Measurements from ENCODE around the gene CNTNAP1.

The CNTNAP1 gene

DNA sequence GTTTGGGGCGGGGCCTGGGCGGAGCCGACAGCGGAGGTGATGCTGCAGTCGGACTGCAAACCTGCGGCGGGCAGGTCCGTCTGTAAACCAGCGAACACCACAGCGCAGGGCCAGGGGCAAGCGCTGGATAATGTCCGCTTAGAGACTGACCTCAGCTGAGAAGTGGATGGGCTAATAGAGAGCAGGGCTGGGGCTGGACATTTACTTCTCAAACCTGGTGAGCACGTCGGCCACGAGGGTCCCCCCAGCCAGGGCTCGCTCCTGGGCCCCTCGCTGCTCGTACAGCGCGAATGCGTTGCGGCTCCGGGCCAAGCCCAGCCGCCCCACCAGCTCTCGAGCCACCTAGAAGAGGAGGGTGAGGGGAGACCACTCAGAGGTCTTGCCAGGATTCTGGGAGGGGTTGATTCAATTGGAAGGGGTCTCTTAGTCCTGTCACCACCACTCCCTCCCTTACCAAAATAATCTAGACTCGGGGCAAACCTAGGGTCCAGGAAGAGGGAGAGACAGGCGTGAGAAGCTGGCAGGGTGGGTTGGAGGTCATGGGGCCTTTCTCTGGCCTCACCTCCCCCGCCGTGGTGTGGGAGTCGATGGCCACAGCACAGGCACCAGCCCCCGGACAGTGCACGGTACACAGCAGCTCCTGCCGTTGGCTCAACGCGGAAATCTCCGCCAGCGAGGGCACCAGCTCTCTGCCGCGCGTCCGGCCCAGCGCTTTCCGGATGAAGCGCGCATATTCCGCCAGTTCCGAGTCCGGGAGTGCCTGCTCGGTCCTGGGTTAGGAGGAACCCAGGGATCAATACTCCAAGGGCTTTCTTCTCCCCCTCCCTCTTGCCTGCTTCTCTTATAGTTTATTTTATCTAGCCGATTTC, 11.3 kb upstream of the CNTNAP1 start:
- no peak for DNase-seq

DNA sequence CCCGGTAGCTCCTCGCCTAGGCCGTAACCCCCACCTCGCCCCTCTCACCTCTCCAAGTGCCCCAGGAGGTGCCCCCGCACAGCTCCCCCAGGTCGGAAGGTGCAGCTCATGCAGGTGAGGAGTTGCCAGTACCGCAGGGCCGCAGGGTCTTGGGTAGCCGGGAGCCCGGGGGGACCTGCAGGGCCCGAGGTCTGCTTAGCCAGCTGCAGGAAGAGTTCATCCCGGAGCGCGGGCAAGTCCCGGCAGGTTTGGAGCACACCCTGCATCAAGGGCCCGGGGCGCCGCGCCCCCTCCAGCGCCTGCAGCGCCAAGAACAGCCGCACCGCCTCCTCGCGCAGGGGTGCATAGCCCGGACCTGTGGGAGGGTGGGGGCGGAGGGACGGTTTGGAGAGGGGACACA, 10.3 kb upstream of the CNTNAP1 start:
- DNase-seq = no peak

DNA sequence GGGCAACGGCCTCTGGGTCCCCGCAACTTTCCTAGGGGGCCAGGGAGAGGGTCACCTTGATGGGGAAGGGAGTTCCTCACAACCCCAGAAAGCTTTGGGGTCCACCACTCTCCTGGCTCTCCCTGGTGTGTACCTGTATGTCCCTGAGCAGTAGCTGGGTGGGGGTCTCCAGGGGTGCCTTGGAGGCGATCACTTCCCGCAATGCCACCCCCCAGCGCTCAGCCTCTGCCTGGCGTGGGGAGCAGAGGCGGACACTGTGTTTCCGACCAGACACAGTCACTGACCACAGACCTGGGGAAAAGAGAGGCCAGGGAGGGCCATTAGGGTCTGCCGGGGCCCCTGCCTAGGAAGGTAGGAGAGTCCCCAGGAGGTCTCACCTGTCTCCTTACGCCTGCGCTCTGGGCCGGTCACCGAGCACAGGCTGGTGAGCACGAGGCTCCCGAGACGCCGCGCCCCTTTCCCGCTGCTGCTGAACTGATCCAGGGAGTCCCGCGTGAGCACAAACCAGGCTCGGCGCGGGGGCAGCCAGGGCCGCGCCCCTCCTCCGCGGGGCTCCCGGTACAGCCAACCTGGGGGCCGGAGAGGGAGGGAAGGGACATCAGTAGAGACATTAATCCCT, 9.0 kb upstream of the CNTNAP1 start:
- DNase-seq = no peak

DNA sequence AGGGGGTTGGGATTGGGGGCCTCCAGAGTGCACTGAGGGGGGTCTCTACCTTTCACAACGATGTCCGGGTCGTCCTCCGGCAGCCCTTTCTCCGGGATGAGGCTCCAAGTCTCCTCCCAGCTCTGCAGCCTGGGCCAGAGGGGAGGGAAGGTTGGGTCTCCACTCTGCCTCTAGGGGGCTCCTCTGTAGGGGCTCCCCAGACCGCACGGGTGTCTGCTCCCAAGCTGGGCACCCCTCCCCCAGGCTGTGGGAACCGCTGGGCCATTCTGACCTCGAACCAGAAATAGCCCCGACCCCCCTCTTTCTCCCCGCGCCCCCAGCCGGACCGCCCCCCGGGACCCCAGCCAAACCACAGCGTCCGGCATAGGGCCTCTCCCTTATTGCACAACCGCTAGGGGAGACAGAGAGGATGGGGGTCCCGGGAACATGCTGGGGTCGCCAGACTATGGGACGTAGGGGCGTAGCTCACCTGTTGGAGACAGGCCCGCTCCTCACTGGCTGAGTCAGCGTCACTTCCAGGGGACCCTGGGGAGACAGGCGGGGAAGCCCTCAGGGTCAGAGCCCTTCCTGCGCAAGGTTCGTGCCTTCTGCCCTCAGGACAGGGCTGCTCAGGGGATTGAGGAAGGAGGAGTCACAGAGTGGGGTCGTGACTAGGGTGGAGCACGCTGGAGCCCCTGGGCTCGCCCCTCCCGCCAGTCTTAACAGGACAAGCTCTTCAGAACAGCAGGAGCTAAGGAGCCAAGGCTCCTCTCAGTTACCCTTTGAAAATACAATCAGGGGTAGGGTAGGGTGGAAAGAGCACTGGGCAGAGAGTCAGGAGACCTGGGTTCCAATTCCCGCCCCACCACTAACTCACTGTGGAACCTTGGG, 8.2 kb upstream of the CNTNAP1 start:
- DNase-seq = peak; percentile 61

DNA sequence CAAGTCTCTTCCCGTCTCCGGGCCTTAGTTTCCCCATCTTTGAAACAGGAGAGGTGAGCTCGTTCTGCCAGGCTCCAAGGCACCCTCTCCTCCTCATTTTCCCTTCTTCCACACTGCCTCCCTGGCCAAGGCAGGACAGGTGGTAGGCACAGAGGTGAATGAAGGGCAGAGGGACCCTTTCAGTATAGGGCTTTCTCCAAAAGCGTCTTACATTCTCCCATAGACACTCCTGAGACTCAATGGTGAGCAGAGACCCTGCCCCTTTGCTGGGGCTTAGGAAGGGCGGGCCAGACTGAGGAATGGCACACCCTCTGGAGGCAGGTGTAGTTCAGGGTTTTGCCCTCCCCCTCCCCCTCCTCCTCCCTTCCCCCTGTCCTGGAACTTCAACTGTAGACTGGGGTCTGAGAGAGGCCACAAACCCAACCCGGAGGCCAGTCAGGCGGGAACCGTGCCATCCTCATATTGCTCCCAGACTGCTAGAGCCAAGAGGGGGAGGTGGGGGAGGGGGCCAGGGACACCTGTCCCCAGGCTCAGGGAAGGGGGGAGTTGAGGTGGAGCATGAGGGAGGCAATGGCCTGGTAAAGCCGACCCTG, 7.5 kb upstream of the CNTNAP1 start:
- DNase-seq = no peak

DNA sequence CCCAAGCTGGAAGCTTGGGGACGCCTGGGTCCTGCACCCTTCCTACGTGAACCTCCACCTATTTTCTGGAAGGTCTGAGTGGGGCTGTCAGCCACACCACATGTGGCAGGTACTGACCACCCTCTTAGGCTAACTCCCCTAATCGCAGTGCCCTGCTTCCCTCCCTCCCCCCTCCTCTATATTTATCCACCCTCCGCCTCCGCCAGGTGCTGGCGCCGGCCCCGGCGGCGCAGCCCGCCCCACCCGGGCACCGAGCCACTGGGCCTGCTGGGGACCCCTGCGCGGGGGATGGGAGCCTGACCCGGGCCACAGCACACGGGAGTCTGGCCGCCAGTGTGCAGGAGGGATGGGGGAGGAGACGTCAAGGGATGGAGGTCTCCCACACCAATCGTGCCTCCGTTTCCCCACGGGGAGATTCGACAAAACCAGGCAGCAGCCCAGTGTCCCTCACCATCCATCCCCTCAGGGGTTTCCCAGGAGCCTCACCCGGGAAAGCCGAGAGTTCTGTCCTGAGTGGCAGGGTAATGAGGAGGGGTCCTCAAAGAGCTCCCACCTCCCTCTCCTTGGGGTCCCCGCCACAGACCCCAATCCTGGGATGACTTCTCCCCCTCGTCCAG, 6.9 kb upstream of the CNTNAP1 start:
- DNase-seq = no peak

DNA sequence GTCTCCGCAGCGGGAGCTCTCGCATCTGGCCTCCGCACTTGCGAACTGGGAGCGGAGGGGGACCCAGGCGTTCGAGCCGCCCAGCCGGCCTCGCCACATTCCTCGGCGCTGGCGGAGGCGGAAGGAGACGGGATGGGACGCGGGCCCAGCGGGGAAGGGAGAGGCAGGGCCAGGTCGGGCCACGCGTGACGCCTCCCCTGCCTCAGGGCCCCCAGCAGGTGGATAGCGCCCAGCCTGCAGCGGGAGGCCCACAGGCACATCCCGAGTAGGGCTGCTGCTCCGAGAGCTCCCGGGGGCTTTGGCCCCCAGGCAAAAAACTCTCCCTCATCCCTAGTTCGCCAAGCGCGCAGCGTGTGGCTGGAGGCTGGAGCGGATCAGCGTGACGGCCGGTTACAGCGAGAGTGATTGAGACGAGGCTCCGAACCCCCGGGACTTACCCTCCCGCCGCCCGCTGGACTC, 6.3 kb upstream of the CNTNAP1 start:
- peak; percentile 27 for DNase-seq

DNA sequence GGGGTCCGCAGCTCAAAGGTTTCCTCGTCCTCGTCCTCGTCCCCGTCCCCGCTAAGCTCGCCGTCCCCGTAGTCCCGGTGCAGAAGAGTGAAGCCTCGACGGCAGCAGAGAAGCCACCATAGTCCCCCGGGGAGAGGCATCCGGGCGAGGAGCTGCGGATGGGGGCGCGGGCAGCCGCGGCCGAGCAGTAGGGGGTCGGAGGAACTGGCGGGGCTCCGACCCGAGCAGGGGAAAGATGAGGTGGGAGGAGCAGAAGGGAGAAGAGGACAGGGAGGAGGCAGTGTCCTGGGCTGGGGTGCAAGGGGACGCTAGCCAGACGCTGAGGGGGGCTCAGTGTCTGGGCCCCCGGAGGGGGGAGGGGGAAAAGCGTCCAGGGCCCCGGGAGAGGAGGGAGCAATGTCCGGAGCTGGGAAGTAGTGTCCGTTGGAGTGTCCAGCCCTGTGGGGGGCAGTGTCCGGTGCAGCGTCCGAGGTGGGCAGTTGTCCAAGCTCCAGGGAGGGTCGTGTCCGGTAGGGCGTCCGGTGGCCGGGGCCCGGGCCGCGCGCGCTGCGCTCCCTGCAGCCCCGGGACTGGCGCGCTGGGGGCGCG, 5.8 kb upstream of the CNTNAP1 start, which contains the start of gene PLEKHH3:
TSS of gene PLEKHH3 (minus strand) at position 571 of the 588 bp plus-strand sequence. CDS start at position 140, 431 bp downstream.
- no peak for DNase-seq

DNA sequence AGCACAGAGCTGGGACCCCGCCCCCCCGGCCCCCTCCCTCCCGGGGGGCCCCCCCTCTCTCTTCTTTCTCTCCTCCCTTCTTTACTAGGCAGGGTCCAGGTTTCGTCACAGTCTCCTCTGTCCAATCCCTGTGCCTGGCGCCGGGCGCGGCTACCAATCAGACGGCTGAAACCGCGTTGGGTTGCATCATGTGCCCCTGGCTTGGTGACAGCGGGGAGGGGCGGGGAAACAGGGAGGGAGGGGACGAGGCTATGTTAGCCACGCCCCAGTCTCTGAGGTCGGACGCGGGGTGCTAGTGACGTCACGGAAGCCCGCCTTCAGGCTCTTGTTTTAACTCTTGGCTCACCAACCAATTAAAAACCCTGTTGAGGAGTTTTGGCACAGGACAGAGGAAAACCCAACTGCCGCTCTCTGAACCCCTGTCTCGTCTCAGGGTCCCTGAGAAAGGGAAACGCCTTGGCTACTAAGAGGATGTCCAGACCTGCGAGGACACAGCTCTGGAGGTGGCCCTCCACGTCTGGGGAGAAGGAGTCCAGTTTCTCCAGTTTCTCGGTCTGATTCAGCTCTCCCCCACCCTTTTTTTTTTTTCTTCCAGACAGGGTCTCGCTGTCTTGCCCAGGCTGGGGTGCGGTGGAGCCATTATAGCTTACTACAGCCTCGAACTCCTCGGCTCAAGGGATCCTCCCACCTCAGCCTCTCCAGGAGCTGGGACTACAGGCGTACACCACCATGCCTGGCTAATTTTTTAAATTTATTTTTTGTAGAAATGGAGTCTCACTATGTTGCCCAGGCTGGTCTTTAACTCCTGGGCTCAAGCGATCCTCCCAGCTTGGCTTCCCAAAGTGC, 5.1 kb upstream of the CNTNAP1 start:
- DNase-seq = peak; percentile 100

DNA sequence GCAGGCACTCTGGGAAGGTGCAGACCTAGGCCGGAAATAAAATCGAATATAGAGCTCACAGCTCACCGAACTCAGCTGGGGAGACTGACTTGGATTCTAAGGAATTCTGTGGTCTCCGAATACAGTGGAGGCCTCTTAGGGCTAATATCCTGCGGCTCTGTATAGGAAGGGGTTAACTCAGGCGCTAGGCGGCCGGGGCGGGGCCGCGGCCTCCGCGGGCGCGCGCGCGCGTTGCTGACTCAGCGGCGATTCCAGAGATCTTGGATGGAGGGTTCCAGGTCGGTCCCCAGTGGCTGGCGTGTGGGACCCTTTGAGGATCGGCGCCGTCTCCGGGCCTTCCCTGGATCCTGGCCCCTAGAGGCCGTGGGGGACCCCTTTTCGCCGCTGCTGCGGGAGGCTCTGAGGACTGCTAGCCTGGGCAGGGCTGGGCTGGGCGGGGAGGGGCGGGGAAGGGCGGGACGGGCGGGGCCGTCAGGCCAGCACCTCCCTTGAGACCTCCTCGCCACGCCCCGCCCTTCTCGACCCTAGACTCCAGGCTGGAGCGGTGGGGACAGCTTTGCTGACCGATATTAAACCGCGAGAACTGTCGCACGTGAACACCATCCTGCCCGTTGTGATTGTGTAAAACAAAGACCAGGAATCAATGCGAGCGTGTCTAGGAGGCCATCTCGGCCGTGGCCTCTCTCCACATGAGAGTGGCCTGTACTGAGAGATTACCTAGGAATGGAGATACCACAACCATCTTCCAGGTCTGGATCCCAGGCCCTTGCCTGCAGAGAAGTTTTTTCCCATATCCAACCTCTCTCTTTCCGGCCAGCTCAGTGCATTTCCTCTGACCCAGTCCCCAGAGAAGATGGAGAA, 4.2 kb upstream of the CNTNAP1 start:
- peak; percentile 90 for DNase-seq

DNA sequence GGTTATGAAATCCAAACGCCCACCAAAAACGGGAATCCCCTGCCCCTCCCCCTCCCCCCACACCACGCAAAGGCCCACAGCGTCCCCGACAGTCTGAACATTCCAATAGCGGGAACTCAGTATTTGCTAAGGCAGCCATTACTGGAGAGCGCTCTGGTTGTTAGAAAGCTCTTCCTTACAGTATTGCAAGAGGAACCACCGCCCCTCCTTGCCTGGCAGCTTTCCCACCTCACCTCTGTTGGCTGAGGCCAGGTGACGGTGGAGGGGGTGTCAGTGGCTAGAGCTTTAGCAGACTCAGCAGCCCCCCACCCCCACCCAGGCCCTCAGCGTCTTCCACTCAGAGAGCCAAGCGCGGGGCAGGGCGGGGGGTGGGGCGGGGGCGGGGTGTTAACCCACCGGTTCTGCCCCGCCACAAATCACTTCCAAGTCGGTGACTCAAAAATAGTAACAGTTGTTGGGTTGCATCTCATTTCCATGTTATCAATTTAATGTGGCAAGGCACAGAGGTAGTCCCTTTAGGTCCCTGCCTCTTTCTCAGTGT, 3.3 kb upstream of the CNTNAP1 start:
- DNase-seq = peak; percentile 53

DNA sequence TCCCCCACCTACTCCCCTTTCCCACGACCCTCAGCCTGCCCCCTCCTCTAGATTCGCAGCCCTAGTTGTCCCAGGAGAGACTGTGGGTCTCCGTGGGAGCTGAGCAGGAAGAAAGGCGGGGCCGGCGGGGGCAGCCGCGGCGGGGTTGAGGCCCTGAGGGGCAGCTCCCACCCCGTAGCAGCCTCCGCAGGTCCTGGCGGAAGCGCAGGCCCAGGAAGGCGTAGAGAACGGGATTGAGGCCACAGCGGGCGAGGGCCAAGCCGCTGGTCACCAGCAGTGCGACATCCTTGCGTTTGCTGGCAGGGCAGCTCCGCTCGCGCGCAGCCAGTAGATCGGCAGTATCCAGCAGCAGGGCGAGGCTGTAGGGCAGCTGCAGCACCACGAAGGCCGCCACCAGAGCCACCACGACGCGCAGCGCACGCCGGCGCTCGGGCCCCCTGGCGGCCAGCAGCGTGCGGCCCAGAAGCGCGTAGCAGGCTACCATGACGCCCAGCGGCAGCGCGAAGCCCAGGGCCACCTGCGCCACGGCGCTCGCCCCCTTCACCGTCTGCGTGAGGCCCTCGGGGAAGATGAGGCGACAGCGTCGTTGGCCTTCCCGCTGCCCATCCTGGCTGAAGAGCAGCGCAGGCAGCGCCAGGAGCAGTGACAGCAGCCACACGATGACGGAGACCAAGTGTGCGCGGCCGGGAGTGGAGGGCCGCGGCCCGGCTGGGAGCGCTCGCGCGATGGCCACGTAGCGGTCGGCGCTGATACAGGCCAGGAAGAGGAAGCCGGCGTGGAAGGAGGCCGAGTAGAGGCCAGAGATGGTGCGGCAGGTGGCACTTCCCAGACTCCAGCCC, 2.6 kb upstream of the CNTNAP1 start:
- DNase-seq = peak; percentile 76

DNA sequence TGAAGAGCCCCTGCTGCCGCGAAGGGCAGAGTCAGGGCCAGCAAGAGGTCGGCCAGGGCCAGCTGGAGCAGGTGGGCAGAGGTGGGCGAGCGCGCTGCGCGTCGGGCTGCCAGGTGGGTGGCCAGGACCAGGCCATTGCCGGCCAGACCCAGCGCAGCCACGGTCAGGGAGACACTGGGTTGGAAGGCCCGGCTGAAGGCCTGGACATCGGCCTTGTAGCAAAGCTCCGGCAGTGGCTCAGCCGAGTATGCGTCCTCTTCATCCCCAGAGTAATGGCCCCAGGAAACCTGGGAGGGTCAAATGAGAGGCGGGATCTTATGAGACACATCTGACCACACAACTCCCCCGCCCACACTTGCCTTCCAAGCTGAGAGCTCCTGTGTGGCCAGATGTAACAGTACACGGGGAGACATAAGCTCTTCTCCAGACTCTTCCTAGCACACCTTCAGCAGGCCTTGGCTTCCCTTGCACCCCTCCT, 2.0 kb upstream of the CNTNAP1 start:
- DNase-seq = no peak

DNA sequence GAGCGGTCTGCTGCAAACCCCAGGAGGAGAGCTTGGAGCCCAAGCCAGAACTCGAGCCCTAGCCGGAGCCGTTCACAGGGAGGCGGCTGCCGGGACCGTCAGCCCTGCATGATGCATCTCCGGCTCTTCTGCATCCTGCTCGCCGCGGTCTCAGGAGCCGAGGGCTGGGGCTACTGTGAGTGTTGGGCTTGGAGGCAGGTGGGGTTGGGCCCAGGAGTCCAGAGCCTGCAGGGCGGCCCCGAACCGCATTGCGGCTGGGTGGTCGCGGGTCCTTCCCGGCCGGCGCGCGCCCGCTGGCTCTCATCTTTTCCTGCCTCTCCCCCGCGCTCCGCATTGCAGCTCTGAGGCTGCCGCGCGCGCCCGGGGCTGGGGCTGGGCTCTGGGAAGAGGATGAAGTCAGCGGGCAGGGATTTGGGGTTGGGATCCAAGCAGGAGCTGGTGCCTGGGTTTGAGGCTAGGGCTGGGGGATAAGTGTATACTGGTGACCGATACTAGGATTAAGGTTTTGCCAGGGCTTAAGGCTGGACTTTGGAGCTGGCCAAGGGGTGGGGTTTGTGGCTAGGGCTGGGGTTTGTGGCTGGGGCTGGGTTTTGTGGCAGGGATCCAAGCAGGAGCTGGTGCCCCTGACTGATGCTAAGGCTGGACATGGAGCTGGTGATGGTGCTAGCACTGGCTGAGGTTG, 532 bp downstream of the CNTNAP1 start:
- DNase-seq = peak; percentile 64

DNA sequence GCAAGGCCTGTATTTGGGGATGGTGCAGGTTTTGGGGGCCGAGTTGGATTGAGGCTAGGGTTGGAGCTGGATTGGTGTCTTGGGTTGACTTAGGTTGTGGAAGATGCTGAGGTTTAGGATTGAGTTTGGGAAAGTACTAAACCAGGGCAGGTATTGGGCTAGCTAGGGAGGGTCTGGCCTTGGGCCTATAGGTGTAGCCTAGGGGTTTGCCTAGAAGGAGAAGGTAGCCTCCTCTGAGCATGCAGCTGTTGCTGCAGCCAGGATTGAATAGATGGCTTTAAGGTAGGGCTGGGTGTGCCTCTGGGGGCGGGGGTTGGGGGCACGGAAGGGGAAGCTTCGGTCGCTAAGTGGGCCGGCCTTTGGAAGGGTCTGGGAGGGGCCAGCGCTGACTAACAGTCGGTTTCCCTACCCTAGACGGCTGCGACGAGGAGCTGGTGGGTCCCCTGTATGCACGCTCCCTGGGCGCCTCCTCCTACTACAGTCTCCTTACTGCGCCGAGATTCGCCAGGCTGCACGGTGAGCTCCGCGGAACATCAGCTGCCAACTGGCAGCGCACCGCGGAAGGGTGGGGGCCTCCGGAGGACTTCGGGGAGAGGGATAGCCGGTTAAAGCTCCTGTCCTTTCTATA, 1.2 kb downstream of the CNTNAP1 start:
- DNase-seq = no peak

DNA sequence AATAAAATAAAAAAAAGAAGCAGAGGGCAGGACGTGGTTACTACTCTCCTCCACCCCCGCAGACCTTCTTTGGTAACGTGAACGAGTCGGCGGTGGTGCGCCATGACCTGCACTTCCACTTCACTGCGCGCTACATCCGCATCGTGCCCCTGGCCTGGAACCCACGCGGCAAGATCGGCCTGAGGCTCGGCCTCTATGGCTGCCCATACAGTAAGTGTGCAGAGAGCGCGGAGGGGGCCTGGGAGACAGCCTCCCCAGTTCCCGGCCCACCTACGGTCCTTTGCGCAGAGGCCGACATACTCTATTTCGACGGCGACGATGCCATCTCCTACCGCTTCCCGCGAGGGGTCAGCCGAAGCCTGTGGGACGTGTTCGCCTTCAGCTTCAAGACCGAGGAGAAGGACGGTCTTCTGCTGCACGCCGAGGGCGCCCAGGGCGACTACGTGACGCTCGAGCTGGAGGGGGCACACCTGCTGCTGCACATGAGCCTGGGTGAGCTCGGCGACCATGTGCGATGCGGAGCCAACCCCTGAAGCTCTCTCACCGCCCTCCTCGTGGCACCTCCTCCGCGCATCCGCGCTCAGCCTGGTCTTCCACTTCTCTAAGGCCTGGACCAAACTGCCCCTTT, 2.7 kb downstream of the CNTNAP1 start:
- DNase-seq = no peak

DNA sequence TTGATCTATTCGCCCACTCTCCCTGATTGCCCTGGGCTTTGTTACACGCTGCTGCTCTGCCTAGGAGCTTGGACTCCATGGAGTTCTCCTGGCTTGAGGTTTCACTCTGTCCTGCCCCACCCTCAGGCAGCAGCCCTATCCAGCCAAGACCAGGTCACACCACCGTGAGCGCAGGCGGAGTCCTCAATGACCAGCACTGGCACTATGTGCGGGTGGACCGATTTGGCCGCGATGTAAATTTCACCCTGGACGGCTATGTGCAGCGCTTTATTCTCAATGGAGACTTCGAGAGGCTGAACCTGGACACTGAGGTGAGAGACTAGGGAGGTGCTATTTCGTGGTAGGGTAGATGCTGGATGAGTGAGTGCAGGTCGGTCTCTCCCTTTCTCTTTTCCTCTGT, 3.5 kb downstream of the CNTNAP1 start:
- no peak for DNase-seq
